Superior temporal gyrus (tissue), 1 donor: Measurements from ENCODE around the gene WHAMM.
"Not testable (repeated sequence)": the region's sequence is repeated elsewhere in the genome, so short reads cannot be mapped to it uniquely, and the experiment has no call there.

ENCODE experiments used
- DNase-seq: peaks from one replicate; pipeline ENCODE4 v3.0.0-alpha.2; 2016; ENCODE audit errors: extremely low spot score

Gene WHAMM, protein sequence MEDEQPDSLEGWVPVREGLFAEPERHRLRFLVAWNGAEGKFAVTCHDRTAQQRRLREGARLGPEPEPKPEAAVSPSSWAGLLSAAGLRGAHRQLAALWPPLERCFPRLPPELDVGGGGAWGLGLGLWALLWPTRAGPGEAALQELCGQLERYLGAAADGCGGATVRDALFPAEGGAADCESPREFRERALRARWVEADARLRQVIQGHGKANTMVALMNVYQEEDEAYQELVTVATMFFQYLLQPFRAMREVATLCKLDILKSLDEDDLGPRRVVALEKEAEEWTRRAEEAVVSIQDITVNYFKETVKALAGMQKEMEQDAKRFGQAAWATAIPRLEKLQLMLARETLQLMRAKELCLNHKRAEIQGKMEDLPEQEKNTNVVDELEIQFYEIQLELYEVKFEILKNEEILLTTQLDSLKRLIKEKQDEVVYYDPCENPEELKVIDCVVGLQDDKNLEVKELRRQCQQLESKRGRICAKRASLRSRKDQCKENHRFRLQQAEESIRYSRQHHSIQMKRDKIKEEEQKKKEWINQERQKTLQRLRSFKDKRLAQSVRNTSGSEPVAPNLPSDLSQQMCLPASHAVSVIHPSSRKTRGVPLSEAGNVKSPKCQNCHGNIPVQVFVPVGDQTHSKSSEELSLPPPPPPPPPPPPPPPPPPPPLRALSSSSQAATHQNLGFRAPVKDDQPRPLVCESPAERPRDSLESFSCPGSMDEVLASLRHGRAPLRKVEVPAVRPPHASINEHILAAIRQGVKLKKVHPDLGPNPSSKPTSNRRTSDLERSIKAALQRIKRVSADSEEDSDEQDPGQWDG

DNA sequence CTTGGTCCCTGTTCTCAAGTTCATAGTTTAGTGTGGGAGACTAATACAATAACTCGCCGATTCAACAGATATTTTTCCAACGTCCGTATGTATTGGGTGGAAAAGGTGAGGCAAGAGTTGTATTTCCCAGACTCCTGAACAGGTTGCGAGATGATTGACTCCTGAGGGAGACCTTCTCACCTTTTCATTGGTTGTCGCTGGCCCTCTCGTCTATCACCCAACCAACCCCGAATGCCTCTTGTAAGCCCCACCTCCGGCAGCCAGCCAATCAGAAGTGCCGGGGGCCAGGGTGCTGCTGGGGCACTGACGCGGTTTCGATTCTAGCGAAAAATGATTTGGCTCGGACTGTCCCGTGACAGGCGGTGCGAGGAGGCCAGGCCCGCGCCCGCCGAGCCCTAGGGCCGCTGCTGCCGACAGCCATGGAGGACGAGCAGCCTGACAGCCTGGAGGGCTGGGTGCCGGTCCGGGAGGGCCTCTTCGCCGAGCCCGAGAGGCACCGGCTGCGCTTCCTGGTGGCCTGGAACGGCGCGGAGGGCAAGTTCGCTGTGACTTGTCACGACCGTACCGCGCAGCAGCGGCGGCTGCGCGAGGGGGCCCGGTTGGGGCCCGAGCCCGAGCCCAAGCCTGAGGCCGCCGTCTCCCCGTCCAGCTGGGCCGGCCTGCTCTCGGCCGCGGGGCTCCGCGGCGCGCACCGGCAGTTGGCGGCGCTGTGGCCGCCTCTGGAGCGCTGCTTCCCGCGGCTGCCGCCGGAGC, at the start of gene WHAMM:
WHAMM (plus strand) TSS at position 321 of the 753 bp plus-strand sequence; CDS start at position 420, 99 bp downstream.
- peak; percentile 99 for DNase-seq

DNA sequence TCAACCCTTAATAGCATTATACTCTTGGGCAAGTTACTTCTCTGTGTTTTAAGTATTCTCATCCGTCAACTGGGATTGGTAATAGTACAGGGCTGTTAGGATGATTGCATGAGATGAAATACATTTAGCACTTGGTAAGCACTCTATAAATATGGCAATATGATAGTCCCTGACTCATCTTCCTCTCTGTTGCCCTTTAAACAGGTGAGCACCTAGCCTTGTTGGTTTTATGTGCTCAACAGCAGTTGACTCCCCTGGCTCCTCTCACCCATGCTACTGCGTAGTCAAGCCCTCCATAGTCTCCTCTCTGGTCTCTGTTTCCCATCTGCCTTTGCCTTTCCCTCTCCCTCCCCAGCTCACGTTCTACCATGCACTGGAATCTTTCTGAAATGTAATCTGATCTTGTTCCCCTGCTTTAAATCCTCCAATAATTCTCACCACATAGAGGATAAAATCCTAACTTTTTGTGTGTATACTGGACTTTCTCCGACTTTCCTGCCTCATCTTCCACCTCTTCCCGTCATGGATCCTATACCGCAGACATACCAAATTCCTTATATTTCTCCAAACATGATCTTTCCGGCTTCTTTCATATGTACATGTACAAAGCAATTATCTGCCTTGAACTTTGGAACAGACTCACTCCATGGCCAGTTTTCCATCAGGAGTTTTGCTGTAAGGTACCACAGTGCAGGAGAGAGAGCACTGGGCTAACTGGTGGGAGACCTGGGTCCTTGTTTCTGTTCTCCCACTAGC, 45.9 kb upstream of the WHAMM start:
- DNase-seq: no peak

DNA sequence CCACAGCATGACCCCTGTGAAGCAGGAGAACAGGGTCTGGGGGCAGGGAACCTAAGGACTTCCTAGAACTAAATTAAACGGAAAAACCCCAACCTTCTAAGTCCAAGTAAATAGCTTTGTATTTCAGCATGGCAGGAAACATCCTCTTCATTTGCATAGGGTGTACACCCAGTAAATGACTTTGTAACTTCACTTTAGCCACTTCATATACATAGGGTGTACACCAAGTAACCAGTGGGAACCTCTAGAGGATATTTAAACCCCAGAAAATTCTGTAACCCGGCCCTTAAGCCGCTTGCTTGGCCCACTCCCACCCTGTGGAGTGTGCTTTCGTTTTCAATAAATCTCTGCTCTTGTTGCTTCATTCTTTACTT, 45.3 kb upstream of the WHAMM start:
- DNase-seq: no peak

DNA sequence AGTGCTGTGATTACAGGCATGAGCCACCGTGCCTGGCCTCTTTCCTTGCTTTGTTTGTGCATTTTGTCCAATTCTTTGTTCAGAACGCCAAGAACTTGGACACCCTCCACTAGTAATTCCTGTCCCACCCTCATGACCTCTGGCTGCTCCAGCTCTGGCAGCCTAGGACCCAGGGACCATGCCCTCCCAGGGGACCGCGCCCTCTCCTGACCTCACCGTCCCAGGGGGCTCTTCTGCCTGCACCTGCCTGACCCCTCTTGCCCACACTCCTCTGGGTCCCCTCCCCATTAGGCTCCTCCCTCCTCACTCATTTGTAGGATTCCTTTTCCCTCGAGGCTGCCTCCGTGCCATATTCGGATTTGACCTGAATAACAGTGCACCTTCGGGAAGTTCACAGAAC, 44.7 kb upstream of the WHAMM start:
- no peak for DNase-seq

DNA sequence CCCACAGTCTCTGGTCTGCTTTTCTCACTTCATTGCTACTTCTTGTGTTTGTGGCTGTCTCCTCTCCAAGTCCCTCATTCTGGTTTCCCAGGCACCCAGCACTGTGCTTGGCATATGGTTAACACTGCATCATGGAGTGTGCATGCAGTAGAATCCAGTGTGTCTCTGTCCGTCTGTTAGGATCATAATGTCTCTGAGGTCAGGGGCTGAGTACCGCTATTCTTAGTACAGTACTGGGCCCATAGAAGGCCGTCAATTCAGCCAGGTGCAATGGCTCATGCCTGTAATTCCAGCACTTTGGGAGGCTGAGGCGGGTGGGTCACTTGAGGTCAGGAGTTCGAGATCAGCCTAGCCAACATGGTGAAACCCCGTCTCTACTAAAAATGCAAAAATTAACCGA, 43.2 kb upstream of the WHAMM start:
- DNase-seq: not testable (repeated sequence)

DNA sequence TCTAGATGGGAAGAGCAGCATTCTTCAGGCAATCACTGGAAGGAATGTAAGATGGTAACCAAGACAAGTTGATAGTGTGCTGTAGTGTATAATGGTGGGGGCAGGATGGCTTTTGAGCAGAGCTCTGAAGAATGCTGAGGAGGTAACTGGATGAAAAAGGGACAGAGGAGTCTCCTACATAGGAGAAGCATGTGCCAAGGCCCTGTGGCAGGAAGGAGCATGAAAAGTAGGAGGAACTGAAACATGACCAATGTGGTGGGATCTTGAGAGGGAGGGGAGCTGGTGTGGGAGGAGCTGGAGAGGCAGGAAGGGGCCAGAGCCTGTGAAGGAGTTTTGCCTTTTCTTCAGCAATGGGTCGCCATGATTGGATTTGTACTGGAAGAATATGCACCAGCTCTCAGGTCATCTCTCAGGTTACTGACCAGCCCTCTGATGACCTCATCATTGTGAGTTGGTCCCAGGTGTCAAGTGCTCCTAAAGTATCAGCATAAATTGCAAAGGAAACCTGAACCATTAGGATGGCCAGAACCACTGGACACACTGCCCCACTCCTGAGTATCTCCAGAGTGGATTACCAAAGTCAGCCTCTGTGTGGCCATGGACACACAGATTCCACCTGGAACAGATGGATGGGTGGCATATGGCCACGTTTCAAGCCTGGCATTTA, 42.1 kb upstream of the WHAMM start:
- DNase-seq: no peak

DNA sequence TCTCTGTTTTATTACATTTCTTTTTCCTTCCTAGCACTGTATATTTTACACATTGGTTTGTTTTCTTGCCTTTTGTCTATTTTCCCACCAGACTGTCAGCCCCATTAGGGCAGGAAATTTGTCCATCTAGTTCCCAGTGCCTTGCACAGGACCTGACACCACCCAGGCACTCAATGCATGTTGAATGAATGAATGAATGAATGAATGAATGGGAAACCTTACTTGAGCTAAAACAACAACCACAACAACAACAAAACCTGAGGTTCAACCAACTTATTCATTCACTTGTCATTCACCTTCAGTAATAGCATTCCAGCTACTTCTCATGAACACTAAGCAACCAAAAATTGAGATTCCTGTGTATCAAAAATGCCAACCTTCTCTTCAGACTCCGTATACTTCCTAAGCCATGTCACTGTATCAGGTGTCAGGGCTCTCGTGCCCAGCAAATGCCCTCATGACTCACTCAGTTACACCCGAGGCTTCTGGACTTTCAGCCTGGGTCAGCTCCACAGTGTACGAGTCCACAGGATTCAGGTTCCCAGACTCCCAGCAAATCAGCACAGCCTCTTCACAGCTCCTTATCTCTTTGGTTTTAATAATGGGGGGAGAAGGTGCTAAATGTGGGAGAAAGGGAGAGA, 40.9 kb upstream of the WHAMM start:
- no peak for DNase-seq

DNA sequence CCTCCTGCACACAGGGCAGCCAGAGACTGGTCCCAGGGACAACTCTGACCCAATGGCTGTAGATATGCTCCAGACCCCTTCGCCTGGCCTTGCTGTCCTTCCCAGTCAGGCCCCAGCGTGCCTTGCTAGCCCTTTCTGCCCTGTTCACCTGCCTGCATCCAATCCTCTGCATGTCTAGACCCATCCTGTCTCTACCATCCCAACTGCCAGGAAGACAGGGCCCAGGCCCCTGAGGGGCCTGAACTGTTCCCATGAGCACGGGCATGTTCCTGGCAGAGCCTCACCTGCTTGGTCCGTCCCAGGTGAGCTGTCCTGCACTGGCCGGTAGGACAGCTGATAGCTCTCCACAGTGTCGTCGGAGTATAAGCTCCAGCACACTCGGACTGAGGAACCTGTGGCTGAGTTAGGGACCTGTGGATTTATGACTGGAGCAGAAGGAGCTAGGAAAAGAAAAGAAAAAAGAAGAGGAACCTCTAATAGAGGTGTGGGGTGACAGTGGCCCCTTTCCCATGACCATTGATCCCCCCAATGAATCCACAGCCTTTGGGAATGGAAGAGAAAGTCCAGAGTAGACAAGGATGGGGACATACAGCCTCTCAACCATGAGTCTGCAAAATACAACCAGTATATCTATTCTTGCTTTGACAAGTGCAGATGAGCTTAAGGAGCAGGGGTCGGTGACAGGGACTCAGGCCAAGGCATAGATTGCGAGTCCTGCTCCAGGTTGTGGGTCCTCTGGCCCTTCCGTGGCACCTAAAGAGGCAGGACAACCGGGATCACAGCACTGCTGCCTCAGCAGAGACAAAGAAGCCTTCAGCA, 37.4 kb upstream of the WHAMM start:
- DNase-seq: no peak

DNA sequence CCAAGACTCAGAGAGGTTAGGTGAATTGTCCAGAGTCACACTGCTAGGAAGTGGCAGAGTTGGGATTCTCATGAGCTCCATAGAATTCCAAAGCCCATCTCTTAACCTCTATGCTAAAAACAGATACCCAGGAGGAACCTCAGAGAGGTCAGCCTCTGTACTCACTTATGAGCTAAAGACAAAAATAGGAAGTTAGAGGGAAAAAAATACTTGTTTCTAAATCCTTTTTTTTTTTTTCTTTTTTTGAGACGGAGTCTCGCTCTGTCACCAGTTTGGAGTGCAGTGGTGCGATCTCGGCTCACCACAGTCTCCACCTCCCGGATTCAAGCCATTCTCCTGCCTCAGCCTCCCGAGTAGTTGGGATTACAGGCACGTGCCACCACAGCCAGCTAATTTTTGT, 34.9 kb upstream of the WHAMM start:
- DNase-seq: no peak

DNA sequence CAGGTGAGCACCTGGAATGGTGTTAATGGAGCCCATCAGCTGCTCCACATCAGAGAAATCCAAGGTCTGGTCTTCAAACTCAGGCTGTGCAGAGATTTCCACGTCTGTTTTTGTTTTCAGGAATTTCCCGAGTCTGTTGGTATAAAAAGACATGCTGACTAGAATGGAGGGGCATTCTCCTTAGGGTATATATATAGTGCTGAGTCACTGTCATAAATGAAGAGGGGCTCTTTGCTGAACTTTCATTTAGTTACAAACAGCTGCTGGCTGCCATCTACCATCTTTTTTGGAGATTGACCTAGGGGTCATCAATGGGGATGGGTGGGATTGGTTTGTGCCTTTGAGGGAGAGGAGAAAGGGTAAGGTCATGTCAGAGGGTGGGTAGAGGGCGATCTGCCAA, 30.7 kb upstream of the WHAMM start:
- no peak for DNase-seq

DNA sequence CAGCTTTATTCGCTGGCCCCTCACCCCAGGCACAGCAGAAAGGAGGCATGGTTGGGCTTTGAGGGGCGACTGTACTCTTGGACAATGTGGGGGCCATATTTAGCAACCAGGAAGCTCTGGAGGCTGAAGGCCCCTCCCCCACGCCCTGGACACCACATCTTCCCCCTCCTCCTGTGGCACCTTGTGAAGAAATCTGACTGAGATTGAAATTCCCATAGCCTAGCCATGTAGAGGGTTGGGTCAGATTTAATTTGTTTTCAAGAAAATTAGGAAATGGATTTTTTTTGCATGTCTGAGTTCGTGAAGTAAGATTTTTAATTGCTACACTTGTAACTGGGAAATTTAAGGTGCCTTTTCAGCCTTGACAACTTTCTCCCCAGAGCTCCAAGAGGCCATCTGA, 28.1 kb upstream of the WHAMM start:
- DNase-seq: no peak

DNA sequence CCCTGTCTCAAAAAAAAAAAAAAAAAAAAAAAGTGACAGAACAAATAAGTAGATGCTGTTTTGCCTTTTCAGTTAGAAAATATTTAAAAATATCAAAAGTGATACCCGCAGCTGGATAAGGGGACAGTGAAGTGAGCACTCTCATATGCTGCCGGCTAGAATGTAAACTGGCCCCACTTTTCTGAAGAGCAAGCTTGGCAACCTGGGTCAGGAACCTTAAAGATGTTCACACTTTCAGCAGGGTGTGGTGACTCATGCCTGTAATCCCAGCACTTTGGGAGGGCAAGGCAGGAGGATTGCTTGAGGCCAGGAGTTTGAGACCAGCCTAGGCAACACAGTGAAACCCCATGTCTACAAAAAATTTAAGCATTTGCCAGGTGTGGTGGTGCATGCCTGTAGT, 20.9 kb upstream of the WHAMM start:
- no peak for DNase-seq

DNA sequence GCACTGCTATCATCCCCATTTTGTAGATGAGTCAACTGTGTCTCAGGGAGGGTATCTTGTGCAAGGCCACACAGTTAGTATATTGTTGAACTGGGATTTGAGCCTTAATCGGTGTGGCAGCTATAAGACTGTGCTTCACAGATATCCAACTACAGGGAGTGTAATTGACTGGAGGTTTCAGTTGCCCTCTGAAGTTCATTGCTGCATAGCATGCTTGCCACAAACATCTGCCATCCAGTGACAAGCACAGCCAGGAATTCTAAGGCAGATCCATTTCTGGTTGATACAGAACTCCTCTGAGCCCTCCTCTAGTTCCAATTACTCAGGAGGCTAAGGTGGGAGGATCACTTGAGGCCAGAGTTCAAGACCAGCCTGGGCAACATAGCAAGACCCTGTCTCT, 19.9 kb upstream of the WHAMM start:
- no peak for DNase-seq

DNA sequence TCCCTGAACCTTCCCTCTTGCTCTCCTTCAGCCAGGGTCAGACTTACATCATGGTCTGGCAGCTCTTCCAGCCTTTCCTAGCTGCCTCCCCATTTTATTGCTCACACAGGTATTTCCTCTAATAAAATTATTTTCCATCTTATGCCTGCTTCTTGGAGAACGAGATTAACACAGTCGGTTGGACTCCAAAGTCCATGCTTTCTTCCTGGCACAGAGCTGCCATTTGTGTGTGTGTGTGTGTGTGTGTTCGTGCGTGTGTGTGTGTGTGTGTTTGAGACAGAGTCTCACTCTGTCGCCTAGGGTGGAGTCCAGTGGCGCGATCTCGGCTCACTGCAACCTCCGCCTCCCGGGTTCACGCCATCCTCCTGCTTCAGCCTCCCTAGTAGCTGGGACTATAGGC, 19.1 kb upstream of the WHAMM start:
- DNase-seq: no peak

DNA sequence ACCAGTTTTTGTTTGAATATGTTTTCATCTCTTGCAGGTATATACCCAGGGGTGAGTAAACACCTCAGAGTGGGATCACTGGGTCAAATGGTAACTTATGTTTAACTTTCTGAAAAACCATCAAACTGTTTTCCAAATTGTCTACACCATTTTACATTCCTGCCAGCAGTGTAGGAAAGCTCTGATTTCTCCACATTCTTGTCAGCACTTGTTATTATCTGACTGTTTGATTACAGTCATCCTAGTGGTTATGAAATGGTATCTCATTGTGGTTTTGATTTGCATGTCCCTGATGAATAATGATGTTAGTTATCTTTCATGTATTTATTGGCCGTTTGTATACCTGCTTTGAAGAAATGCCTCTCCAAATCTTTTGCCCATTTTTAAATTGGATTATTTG, 17.4 kb upstream of the WHAMM start:
- no peak for DNase-seq

DNA sequence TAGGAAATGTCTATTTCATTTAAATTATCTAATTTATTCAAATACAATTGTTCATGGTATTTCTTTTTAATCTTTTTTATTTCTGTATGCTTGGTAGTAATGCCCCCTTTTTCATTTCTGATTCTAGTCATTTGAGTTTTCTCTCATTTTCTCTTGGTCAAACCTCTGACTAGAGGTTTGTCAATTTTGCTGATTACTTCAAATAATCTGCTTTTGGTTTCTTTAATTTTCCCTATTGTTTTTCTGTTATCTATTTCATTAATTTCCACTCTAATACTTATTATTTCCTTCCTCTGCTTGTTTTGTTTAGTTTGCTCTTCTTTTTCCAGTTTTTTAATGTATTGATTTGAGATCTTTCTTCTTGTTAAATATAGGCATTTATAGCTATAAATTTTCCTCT, 15.7 kb upstream of the WHAMM start:
- DNase-seq: no peak

DNA sequence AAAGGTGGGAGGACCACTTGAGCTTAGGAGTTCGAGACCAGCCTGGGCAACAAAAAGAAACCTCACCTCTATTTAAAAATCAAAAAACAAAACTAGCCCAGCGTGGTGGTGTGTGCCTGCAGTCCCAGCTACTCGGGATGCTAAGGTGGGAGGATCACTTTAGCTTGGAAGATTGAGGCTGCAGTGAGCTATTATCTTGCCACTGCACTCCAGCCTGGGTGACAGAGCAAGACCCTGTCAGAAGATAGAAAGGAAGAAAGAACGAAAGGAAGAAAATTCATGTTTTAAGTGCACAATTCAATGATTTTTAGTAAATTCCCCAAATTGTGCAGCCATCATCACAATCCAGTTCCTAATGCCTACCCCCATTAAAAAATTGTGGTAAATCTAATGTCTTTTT, 11.3 kb upstream of the WHAMM start:
- DNase-seq: no peak

DNA sequence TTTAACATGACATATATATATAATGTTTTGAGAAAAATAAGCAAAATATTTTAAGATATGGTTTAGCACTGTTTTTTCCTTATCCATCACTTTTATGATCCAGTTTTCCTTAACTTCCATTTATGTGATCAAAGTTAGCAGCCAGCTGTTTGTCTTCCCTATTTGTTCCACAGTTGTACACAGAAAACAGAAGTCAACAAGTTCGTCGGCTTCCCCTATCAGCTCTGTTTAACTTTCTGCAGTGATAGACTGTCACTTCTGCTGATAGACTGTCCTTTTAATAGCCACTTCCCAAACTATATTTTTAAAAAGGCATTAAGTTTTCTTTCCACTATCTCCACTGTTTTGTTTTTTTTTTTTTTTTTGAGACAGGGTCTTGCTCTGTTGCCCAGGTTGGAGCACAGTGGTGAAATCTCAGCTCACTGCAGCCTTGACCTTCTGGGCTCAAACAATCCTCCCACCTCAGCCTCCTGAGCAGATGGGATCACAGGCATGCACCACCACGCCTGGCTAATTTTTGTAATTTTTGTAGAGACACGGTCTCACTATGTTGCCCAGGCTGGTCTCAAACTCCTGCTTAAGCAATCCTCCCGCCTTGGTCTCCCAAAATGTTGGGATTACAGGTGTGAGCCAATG, 10.8 kb upstream of the WHAMM start:
- DNase-seq: no peak

DNA sequence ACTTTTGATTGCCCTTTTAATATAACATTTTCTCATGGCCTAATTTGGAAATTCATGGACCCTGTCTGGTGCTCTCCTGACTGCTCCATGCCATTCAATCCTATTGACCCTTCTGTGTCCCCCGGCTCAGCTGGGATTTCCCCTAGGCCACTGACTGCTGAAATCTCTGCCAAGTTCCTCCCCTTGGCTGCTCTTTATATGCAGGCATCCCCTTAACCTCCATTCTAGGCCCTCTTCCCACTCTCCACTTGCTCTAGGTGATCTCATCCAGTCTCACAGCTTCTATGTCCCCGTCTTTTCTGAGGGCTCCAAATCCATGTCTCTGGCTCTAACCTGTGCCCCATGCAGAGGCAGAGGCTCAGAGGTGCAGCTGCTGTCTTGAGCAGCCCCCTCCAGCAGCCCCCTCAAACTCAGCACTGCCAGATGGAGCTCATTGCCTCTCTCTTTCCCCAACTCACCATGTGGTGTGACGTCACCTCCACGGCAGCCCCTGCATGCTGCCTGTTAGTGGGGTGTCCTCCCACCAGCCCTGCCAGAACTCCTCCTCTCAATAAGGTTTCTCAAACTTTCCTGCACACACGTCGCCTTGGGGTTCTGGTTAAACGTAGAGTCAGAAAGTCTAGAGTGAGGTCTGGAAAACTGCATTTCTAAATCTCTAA, 10.1 kb upstream of the WHAMM start:
- no peak for DNase-seq
